Glutamatergic neuron (in vitro differentiated cells): ENCODE results near the gene SLC13A3. TPM values are rescaled to one million over a fixed set of nuclear protein-coding genes. Genes with fewer than 3 reads are reported as not detected.

ENCODE experiments used
- DNase-seq: peaks from one replicate; pipeline ENCODE4 v3.0.0; 2022
- H3K27ac Mint-ChIP-seq: one replicate; pipeline ENCODE4 v1.8.0; 2020; ENCODE audit warnings: mild to moderate bottlenecking, mixed read lengths, inconsistent platforms; ENCODE audit not compliant: unreplicated experiment
- H3K27me3 Mint-ChIP-seq: one replicate; pipeline ENCODE4 v1.8.0; 2020; ENCODE audit warnings: mild to moderate bottlenecking, moderate library complexity, mixed read lengths, inconsistent platforms; ENCODE audit not compliant: unreplicated experiment
- H3K36me3 Mint-ChIP-seq: one replicate; pipeline ENCODE4 v1.8.0; 2020; ENCODE audit warnings: mild to moderate bottlenecking, mixed read lengths, inconsistent platforms; ENCODE audit not compliant: unreplicated experiment
- H3K4me1 Mint-ChIP-seq: one replicate; pipeline ENCODE4 v1.8.0; 2020; ENCODE audit warnings: mild to moderate bottlenecking, low read depth, mixed read lengths, inconsistent platforms; ENCODE audit not compliant: unreplicated experiment
- H3K4me3 Mint-ChIP-seq: one replicate; pipeline ENCODE4 v1.8.0; 2020; ENCODE audit warnings: mild to moderate bottlenecking, mixed read lengths, inconsistent platforms; ENCODE audit not compliant: unreplicated experiment
- H3K9me3 Mint-ChIP-seq: one replicate; pipeline ENCODE4 v1.8.0; 2020; ENCODE audit warnings: mild to moderate bottlenecking, moderate library complexity, mixed read lengths, inconsistent platforms; ENCODE audit not compliant: unreplicated experiment
- total RNA-seq: library from RNA; stranded (reverse); fragmentation: NEBNext Ultra II Directional; extraction: Animal tissue kit (Norgen Biotek cat#: 25700); gene quantifications from one replicate; pipeline ENCODE4 v1.2.1, GENCODE V29; 2021; ENCODE audit not compliant: unreplicated experiment
- TF ChIP-seq, protein P1 (sequence below): fragments of 200-600 bp; sonication (generic); IDR thresholded peaks from one replicate; pipeline ENCODE4 v1.5.0; 2021; ENCODE audit not compliant: partially characterized antibody, unreplicated experiment

SLC13A3 gene
- total RNA-seq, 1 donor from 2014 or later: 5.8 TPM

DNA sequence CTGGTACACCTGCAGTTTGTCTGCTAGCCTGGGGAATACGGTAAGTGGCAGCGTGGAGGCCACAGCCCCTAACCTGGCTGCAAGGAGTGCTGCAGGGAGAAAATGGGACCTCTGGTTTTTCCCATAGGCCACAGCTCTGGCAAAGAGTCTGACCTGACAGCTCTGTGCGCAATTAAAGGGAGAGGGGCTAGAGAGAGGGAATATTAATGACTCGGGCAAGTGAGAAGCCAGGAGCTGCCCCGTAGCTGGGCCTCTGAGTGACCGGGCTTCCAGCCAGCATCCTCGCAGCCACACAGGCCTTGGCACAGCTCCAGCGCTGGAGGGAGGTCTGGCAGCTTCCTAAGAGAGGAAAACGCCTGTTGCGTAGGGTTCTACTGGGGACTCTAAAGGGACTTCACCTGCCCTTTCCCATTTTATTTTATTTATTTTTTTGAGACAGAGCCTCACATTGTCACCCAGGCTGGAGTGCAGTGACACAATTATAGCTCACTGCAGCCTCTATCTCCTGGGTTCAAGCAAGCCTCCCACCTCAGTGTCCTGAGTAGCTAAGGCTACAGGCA, 82.6 kb downstream of the SLC13A3 start:
- Mint-ChIP-seq H3K4me3 (no peak overlapping the region), H3K36me3 (no peaks in the 10 kb centered on the region), H3K27ac (no peak overlapping the region), H3K4me1 (no peaks in the 10 kb centered on the region), H3K27me3 (peaks cover 5% of the 10 kb centered on the region), H3K9me3 (peaks cover 3% of the 10 kb centered on the region)
- TF ChIP-seq, protein P1, sequence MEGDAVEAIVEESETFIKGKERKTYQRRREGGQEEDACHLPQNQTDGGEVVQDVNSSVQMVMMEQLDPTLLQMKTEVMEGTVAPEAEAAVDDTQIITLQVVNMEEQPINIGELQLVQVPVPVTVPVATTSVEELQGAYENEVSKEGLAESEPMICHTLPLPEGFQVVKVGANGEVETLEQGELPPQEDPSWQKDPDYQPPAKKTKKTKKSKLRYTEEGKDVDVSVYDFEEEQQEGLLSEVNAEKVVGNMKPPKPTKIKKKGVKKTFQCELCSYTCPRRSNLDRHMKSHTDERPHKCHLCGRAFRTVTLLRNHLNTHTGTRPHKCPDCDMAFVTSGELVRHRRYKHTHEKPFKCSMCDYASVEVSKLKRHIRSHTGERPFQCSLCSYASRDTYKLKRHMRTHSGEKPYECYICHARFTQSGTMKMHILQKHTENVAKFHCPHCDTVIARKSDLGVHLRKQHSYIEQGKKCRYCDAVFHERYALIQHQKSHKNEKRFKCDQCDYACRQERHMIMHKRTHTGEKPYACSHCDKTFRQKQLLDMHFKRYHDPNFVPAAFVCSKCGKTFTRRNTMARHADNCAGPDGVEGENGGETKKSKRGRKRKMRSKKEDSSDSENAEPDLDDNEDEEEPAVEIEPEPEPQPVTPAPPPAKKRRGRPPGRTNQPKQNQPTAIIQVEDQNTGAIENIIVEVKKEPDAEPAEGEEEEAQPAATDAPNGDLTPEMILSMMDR: no peak
- DNase-seq: no peak

DNA sequence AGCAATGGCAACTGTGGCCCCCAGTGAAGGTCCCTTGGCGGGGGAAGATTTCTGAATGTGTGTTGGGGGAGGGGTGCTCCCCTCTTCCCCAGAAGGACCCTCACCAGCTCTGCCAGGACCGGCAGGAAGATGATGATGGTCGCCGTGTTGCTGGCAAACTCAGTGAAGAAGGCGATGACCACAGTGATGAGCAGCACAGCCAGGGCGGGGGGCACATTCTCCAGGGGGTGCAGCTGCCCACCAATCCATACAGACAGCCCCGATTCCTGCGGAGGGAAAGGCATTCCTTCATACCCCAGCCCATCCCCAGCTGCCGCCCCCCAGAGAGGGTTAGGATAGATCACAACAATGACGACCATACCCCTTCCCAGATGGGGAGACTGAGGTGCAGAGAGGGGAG, 85.1 kb downstream of the SLC13A3 start:
- peaks cover 1% of the 10 kb centered on the region for H3K9me3 Mint-ChIP-seq
- TF ChIP-seq, protein P1: no peak
- no peaks in the 10 kb centered on the region for H3K27me3 Mint-ChIP-seq
- DNase-seq: no peak
- no peak overlapping the region for H3K27ac Mint-ChIP-seq
- H3K4me1 Mint-ChIP-seq: no peaks in the 10 kb centered on the region
- H3K4me3 Mint-ChIP-seq: no peak overlapping the region
- H3K36me3 Mint-ChIP-seq: no peaks in the 10 kb centered on the region

DNA sequence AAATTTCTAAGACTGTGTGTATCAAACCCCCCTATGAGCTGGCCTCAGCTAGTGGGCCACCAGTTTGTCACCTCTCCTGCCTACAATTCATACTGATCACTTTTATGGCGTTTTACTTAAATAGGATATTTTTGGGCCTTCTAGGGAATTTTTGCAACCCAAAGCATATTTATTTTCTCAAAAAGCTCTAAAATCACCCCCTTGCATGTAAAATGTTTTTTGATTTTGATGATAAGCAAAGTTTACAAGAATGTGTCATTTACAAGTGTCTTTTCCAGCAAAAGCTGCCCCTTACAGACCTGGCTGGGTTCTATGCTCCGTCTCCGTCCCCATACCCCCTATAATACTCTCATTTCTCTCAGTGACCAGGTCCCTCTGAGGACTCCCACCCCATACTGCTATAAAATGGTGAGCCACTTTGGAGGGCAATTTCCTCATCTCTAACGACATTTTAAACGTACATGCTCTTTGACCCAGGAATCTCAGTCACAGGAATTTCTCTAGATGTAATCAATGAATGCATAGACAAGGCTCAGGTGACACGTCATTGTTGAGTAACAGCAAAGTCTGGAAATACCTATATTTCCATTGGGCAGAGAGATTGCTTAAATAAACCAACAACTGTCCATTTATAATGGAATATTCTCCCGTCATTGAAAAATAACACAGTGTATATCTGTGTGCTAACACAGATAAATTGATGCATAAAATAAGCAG, 86.9 kb downstream of the SLC13A3 start:
- H3K36me3 Mint-ChIP-seq: no peaks in the 10 kb centered on the region
- no peak overlapping the region for H3K4me3 Mint-ChIP-seq
- no peak overlapping the region for H3K27ac Mint-ChIP-seq

DNA sequence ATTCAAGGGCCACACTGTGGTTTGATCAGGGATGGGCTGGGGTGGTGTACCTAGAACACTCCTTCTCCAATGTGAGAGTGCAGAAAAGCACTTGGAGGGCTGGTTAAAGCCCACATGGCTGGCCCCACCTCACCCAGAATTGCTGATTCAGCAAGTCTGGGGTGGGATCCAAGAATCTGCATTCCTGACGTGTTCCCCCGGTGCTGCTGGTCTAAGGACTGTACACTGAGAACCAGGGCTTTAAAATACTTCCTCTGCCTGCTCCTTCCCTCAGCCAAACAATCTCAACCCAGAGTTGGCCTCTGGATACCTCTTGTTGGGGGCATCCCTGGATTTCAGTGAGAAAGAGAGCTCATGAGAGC, 87.4 kb downstream of the SLC13A3 start:
- DNase-seq: no peak
- Mint-ChIP-seq H3K27ac (no peak overlapping the region), H3K4me3 (no peak overlapping the region), H3K9me3 (no peaks in the 10 kb centered on the region), H3K36me3 (no peaks in the 10 kb centered on the region), H3K27me3 (no peaks in the 10 kb centered on the region), H3K4me1 (peaks cover 4% of the 10 kb centered on the region)
- TF ChIP-seq, protein P1: no peak

More for the DNA sequence above, 86.9 kb downstream of the SLC13A3 start:
- TF ChIP-seq, protein P1: no peak
- DNase-seq: no peak
- Mint-ChIP-seq H3K27me3 (no peaks in the 10 kb centered on the region), H3K9me3 (no peaks in the 10 kb centered on the region), H3K4me1 (peaks cover 4% of the 10 kb centered on the region)

DNA sequence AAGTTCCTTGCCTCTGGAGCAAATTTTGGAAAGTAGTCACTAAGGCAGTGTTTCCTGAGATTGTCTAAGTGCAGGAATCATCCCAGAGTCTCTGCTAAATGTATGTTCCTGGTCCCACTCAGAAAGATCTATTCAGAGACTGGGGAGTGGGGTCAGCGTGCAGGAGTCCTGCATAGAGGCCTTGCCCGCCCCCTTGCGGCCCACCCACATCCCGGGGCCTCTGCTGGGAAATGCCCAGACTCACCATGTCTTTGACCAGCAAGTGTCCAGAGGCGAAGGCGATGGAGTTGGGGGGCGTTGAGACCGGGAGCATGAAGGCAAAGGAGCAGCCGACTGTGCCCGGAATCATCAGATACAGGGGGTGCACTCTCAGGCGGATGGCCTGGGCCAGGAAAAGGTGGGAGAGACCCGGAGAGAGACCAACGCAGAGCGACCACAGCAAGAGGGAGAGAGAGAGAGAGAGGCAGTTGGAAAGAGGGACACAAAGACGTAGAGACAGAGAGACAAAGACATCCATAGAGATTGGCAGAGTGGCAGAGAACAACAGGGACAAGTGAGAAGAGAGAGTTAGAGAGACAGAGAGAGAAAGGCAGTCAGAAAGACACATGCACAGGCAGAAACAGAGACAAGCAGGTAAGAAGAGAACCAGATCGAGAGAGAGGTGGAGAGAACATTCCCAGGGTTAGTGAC, 87.9 kb downstream of the SLC13A3 start:
- Mint-ChIP-seq H3K9me3 (no peaks in the 10 kb centered on the region), H3K36me3 (no peaks in the 10 kb centered on the region), H3K4me3 (no peak overlapping the region), H3K4me1 (peaks cover 8% of the 10 kb centered on the region), H3K27ac (no peak overlapping the region), H3K27me3 (no peaks in the 10 kb centered on the region)
- DNase-seq: peak; percentile 41
- TF ChIP-seq, protein P1: no peak
